Measurements from ENCODE around the gene CRYBG1.
"Not testable (repeated sequence)": the region's sequence is repeated elsewhere in the genome, so short reads cannot be mapped to it uniquely, and the experiment has no call there.

CRYBG1 gene

DNA sequence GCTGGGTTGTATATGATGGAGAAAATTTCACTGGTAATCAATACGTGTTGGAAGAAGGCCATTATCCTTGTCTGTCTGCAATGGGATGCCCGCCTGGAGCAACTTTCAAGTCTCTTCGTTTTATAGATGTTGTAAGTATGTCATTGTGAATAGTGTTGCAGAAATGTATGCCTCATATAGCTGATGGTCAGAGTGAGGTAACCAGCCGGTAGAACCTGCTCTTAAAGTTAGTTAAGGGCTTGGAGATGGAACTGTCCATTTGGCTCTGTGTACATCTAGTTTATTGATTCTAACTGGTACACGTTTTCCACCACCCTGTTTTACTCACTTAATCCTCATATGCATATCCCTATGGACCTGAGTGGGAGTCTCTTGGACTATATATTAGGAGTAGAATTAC, 195.2 kb downstream of the CRYBG1 start:
- TF ChIP-seq, protein P1, sequence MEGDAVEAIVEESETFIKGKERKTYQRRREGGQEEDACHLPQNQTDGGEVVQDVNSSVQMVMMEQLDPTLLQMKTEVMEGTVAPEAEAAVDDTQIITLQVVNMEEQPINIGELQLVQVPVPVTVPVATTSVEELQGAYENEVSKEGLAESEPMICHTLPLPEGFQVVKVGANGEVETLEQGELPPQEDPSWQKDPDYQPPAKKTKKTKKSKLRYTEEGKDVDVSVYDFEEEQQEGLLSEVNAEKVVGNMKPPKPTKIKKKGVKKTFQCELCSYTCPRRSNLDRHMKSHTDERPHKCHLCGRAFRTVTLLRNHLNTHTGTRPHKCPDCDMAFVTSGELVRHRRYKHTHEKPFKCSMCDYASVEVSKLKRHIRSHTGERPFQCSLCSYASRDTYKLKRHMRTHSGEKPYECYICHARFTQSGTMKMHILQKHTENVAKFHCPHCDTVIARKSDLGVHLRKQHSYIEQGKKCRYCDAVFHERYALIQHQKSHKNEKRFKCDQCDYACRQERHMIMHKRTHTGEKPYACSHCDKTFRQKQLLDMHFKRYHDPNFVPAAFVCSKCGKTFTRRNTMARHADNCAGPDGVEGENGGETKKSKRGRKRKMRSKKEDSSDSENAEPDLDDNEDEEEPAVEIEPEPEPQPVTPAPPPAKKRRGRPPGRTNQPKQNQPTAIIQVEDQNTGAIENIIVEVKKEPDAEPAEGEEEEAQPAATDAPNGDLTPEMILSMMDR (IDR thresholded peaks at IDR 0.05; ENCODE audit: insufficient read depth, low read length, poor library complexity, severe bottlenecking), result no peak

DNA sequence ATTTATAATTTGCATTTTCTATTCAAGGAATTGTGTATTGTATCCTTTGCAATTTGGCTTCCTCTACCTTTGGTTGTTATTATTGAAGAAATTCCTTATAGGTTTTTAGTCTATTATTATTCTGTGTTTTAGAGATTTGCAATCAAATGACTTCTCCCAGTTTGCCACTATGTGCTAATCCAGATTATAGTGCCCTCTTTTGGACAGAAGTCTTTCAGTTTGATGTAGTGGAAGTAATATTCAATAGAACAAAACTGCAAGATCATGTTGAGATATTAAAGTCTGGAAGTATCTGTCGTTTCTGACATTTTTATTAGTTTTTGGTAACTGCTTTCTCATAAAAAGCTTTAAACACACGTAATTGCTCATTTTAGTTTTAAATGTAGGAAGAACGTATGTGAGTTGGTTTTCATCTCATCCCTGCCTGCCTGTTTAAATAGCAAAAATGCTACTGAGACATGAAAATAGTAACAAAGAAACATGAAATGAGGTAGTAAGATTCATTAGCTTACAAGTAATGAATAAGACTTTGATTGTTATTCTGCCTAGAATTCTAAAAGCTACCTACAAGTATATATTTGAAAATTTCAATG, 195.9 kb downstream of the CRYBG1 start:
- Histone ChIP-seq H3K27me3 (replicated peaks; ENCODE audit: control insufficient read depth, insufficient read depth, low read length) (no peaks in the 10 kb centered on the region), H3K4me3 (replicated peaks; ENCODE audit: low read depth, low read length) (no peak overlapping the region), H3K36me3 (ENCODE audit: control insufficient read depth, insufficient read depth, low read length) (peaks cover 16% of the 10 kb centered on the region)
- DNase-seq (ENCODE audit: extremely low read depth, insufficient read length), result no peak
- TF ChIP-seq, protein P1 (IDR thresholded peaks at IDR 0.05; ENCODE audit: insufficient read depth, low read length, poor library complexity, severe bottlenecking), result peak; percentile 17

More for the DNA sequence above, 195.2 kb downstream of the CRYBG1 start:
- no peak for DNase-seq (ENCODE audit: extremely low read depth, insufficient read length)
- Histone ChIP-seq H3K4me3 (replicated peaks; ENCODE audit: low read depth, low read length) (no peak overlapping the region), H3K36me3 (ENCODE audit: control insufficient read depth, insufficient read depth, low read length) (peaks cover 15% of the 10 kb centered on the region), H3K27me3 (replicated peaks; ENCODE audit: control insufficient read depth, insufficient read depth, low read length) (no peaks in the 10 kb centered on the region)

DNA sequence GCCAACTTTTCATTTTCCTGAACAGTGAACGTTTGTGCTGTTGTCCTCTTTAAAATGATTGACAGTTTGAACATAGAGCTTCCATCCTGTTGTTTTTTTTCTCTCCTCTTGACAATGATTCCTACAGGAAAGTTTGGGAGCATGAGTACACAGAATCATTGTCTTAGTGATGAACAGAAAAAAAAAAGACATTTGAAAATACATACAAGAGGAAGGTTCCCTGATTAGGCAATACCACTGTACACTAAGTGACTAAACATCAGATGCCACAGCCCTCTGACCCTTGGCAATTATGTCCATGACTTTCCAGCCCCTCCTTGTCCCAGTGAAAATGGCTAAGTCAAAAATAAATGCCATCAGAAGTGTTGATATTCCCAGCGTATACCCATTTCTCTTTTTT, 197.3 kb downstream of the CRYBG1 start:
- TF ChIP-seq, protein P1 (IDR thresholded peaks at IDR 0.05; ENCODE audit: insufficient read depth, low read length, poor library complexity, severe bottlenecking), result no peak
- Histone ChIP-seq H3K4me3 (replicated peaks; ENCODE audit: low read depth, low read length) (no peak overlapping the region), H3K27me3 (replicated peaks; ENCODE audit: control insufficient read depth, insufficient read depth, low read length) (no peaks in the 10 kb centered on the region), H3K36me3 (ENCODE audit: control insufficient read depth, insufficient read depth, low read length) (peaks cover 18% of the 10 kb centered on the region)
- DNase-seq (ENCODE audit: extremely low read depth, insufficient read length), result no peak

DNA sequence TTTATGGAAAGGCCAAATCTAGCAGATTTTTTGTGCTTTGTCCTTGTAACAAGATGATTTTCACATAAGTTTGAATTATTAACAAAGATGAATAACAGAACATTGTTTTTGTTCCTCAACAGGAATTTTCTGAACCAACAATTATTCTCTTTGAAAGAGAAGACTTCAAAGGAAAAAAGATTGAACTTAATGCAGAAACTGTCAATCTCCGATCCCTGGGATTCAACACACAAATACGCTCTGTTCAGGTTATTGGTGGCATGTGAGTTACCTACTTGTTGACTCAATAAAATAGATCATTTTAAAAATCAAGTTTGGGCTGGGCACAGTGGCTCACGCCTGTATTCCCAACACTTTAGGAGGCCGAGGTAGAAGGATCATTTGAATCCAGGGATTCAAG, 197.8 kb downstream of the CRYBG1 start:
- Histone ChIP-seq H3K36me3 (ENCODE audit: control insufficient read depth, insufficient read depth, low read length) (peaks cover 20% of the 10 kb centered on the region), H3K4me3 (replicated peaks; ENCODE audit: low read depth, low read length) (no peak overlapping the region), H3K27me3 (replicated peaks; ENCODE audit: control insufficient read depth, insufficient read depth, low read length) (no peaks in the 10 kb centered on the region)
- TF ChIP-seq, protein P1 (IDR thresholded peaks at IDR 0.05; ENCODE audit: insufficient read depth, low read length, poor library complexity, severe bottlenecking), result no peak
- DNase-seq (ENCODE audit: extremely low read depth, insufficient read length), result no peak

DNA sequence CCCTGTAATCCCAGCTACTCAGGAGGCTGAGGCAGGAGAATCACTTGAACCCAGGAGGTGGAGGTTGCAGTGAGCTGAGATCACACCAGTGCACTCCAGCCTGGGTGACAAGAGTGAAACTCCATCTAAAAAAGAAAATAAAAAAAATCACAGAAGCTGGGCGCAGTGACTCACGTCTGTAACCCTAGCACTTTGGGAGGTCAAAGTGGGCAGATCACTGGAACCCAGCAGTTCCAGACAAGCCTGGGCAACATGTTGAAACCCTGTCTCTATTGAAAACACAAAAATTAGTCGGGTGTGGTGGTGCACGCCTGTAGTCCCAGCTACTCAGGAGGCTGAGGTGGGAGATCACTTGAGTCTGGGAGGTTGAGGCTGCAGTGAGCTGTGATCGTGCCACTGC, 199.1 kb downstream of the CRYBG1 start:
- not testable (repeated sequence) for H3K27me3 ChIP-seq (replicated peaks; ENCODE audit: control insufficient read depth, insufficient read depth, low read length); DNase-seq (ENCODE audit: extremely low read depth, insufficient read length); H3K4me3 ChIP-seq (replicated peaks; ENCODE audit: low read depth, low read length)
- H3K36me3 ChIP-seq (ENCODE audit: control insufficient read depth, insufficient read depth, low read length), result peaks cover 18% of the 10 kb centered on the region

DNA sequence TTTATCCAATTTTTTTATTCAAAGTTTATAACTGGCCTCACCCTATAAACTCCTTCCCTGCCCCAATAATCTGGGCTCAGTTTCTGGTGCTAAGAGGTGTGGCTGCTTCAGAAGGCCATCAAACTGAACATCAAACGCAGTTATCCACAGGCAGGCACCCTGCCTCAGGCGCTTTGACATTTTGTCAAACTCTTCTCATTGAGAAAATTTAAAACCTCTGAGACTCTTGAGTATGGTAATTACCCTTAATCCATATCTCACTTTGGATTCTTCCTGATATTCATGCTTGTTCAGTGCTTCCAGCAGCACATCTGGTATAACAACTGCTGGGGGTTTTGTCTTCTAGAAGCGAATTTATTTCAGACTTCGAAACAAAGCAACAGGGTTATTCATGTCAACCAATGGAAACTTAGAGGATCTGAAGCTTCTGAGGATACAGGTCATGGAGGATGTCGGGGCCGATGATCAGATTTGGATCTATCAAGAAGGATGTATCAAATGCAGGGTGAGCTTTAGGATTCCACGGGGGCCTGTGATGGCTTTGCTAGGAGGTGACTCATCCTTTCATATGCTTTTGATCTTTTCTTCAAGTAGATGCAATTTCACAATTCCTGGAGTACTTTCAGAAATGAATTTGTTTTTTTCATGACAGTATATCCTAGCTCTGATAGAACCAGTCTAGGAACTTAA, 200.6 kb downstream of the CRYBG1 start:
- no peak overlapping the region for H3K4me3 ChIP-seq (replicated peaks; ENCODE audit: low read depth, low read length)
- DNase-seq (ENCODE audit: extremely low read depth, insufficient read length), result no peak
- TF ChIP-seq, protein P1 (IDR thresholded peaks at IDR 0.05; ENCODE audit: insufficient read depth, low read length, poor library complexity, severe bottlenecking), result no peak
- no peaks in the 10 kb centered on the region for H3K27me3 ChIP-seq (replicated peaks; ENCODE audit: control insufficient read depth, insufficient read depth, low read length)
- peaks cover 25% of the 10 kb centered on the region for H3K36me3 ChIP-seq (ENCODE audit: control insufficient read depth, insufficient read depth, low read length)

All from GM06990 (cell line).